HepG2 (cell line): Measurements from ENCODE around the gene PLXNB2. TPM values are rescaled to one million over a fixed set of nuclear protein-coding genes. Genes with fewer than 3 reads are reported as not detected.
A peak's percentile ranks its signal among the peaks of the same experiment; 100 is the strongest.

Source experiments
- ATAC-seq: fragments of 200-7000 bp; cut with Tn5 transposase; 3 replicates; pipeline ENCODE4 v1.9.1; 2020; ENCODE audit warnings: mild to moderate bottlenecking, moderate library complexity
- BruUV-seq: library from RNA; stranded (reverse); fragments of 400-500 nt; replicated peaks from 2 replicates; lab custom pipeline; 2021; lab: Mats Ljungman, UMichigan
- CTCF ChIA-PET: fragments of 300-600 bp; formaldehyde crosslinking; extraction: SDS; loops from one replicate; lab custom pipeline; 2021; ENCODE audit warnings: low total read pairs, inconsistent platforms, low intra/inter-chr PET ratio; lab: Yijun Ruan, JAX
- POLR2A ChIA-PET: fragments of 350-600 bp; sonication (Branson Sonifier 250); formaldehyde crosslinking; loops from one replicate; lab custom pipeline; 2020; ENCODE audit warnings: antibody characterized with exemption, inconsistent platforms; lab: Yijun Ruan, JAX
- DNase-seq: peaks from one replicate; pipeline ENCODE4 v3.0.0-alpha.2; 2015; ENCODE audit warnings: low spot score
- FAIRE-seq: peaks from 3 replicates; lab custom pipeline; 2011; peaks lifted over from hg19 to GRCh38; lab: Jason Lieb, UNC
- H2AFZ ChIP-seq: one replicate; pipeline ENCODE4 v1.6.1; 2011; ENCODE audit warnings: low read length, inconsistent platforms
- H3K27ac ChIP-seq: fragments of 300-600 bp; 3 replicates; pipeline ENCODE4 v1.8.0; 2011; ENCODE audit warnings: mixed run types, mild to moderate bottlenecking, mixed read lengths, low read length, inconsistent platforms; ENCODE audit not compliant: insufficient read depth; ENCODE audit errors: extremely low read length
- H3K27me3 ChIP-seq, 2 experiments: fragments of 200-600 bp in 1 of 2; 2 replicates in 1 of 2; 3 replicates in 1 of 2; pipeline versions ENCODE4 v1.6.0 to v1.8.0; 2011; ENCODE audit warnings: low read length in 2 of 2, mild to moderate bottlenecking in 2 of 2, moderate library complexity in 2 of 2, inconsistent platforms in 1 of 2; ENCODE audit not compliant: insufficient read depth in 2 of 2, control insufficient read depth in 1 of 2
- H3K36me3 ChIP-seq, 2 experiments: fragments of 200-600 bp in 1 of 2; replicated peaks in 1 of 2; 2 replicates in 1 of 2; 3 replicates in 1 of 2; pipeline versions ENCODE4 v1.5.1 to v1.8.0; 2011; ENCODE audit warnings: low read length in 2 of 2, inconsistent platforms in 1 of 2; ENCODE audit not compliant: insufficient read depth in 2 of 2, control insufficient read depth in 1 of 2
- H3K4me1 ChIP-seq: 2 replicates; pipeline ENCODE4 v1.5.1; 2012; ENCODE audit warnings: low read length, inconsistent platforms; ENCODE audit not compliant: insufficient read depth
- H3K4me2 ChIP-seq: 2 replicates; pipeline ENCODE4 v1.6.0; 2011; ENCODE audit warnings: low read depth, low read length, inconsistent platforms
- H3K4me3 ChIP-seq, 3 experiments: fragments of 200-600 bp in 1 of 3; sonication (generic), shearing (Covaris generic) in 1 of 3; replicated peaks in 1 of 3; 2 replicates each; pipeline ENCODE4 v1.5.1; 2011 to 2016; ENCODE audit warnings: low read length in 3 of 3, inconsistent platforms in 2 of 3, low read depth in 2 of 3, mild to moderate bottlenecking in 2 of 3, control low read depth in 1 of 3, mixed read lengths in 1 of 3; ENCODE audit not compliant: insufficient read depth in 1 of 3
- H3K79me2 ChIP-seq: one replicate; pipeline ENCODE4 v1.6.1; 2011; ENCODE audit warnings: low read length, inconsistent platforms; ENCODE audit not compliant: insufficient read depth
- H3K9ac ChIP-seq: 2 replicates; pipeline ENCODE4 v1.6.0; 2011; ENCODE audit warnings: mild to moderate bottlenecking, low read depth, low read length, inconsistent platforms; ENCODE audit not compliant: insufficient read depth
- H3K9me3 ChIP-seq: 2 replicates; pipeline ENCODE4 v1.5.1; 2012; ENCODE audit warnings: mild to moderate bottlenecking, low read length
- H4K20me1 ChIP-seq: 2 replicates; pipeline ENCODE4 v1.6.0; 2011; ENCODE audit warnings: inconsistent platforms, mild to moderate bottlenecking, low read length, moderate library complexity; ENCODE audit not compliant: insufficient read depth
- ARNT ChIP-seq: fragments of 450-650 bp; IDR thresholded peaks from 2 replicates; pipeline ENCODE4 v1.6.1; 2017
- DZIP1 ChIP-seq: sonication (generic); formaldehyde crosslinking; IDR thresholded peaks from 2 replicates; pipeline ENCODE4 v1.5.0; 2020; ENCODE audit warnings: mild to moderate bottlenecking, missing genetic modification reagents
- IRF2 ChIP-seq: IDR thresholded peaks from 2 replicates; pipeline ENCODE4 v1.6.1; 2018; ENCODE audit warnings: missing genetic modification reagents, missing compliant biosample characterization
- NCOR1 ChIP-seq: fragments of 200-600 bp; sonication (generic); IDR thresholded peaks from 2 replicates; pipeline ENCODE4 v1.7.0; 2017; ENCODE audit warnings: antibody characterized with exemption, low read length, borderline replicate concordance
- RBFOX2 ChIP-seq: fragments of 200-400 bp; formaldehyde crosslinking; IDR thresholded peaks from 2 replicates; pipeline ENCODE4 v1.6.1; 2017; ENCODE audit warnings: low read depth, mild to moderate bottlenecking, low read length
- RBM22 ChIP-seq: fragments of 200-400 bp; formaldehyde crosslinking; optimal IDR thresholded peaks from 2 replicates; pipeline ENCODE3; 2017; ENCODE audit warnings: mild to moderate bottlenecking, low read length, moderate library complexity
- SIN3A ChIP-seq: IDR thresholded peaks from 2 replicates; pipeline ENCODE4 v1.6.1; 2011; ENCODE audit warnings: low read depth, mild to moderate bottlenecking, control low read depth, low read length, borderline replicate concordance
- ZGPAT ChIP-seq: IDR thresholded peaks from 2 replicates; pipeline ENCODE4 v1.6.1; 2016; ENCODE audit warnings: mild to moderate bottlenecking
- ZHX2 ChIP-seq, 2 experiments: sonication (generic) in 1 of 2; formaldehyde crosslinking in 1 of 2; IDR thresholded peaks; 2 replicates each; pipeline versions ENCODE4 v1.6.1 to v1.9.0; 2014 to 2022; ENCODE audit warnings: antibody characterized with exemption in 1 of 2, borderline replicate concordance in 1 of 2, inconsistent platforms in 1 of 2, low read depth in 1 of 2, missing genetic modification reagents in 1 of 2
- ZNF230 ChIP-seq: sonication (generic); formaldehyde crosslinking; IDR thresholded peaks from 2 replicates; pipeline ENCODE4 v1.4.0; 2020; ENCODE audit warnings: mild to moderate bottlenecking, missing genetic modification reagents
- ZNF274 ChIP-seq: sonication (generic); formaldehyde crosslinking; IDR thresholded peaks from 2 replicates; pipeline ENCODE4 v1.5.1; 2020; ENCODE audit warnings: mild to moderate bottlenecking, missing genetic modification reagents
- ZNF362 ChIP-seq: sonication (generic); formaldehyde crosslinking; IDR thresholded peaks from 2 replicates; pipeline ENCODE4 v1.4.0; 2020; ENCODE audit warnings: missing genetic modification reagents, mild to moderate bottlenecking, borderline replicate concordance
- WGBS: methylation state at CpG from one replicate; pipeline ENCODE4 v1.1.6; 2017; ENCODE audit warnings: low lambda C conversion rate; 5-methylcytosine and 5-hydroxymethylcytosine counted together
- in situ Hi-C: cut with HindIII; loops from 2 replicates; pipeline ENCODE4 v1.10.0; 2017; ENCODE audit warnings: low pct_unique_long_range_greater_than_20kb; ENCODE audit not compliant: extremely low pct_ligation_motif_present
- intact Hi-C: fragments of 100-400 bp; cut with micrococcal nuclease; formaldehyde crosslinking; loops from one replicate; pipeline ENCODE4 v1.10.0; 2022; ENCODE audit not compliant: unreplicated experiment
- polyA plus RNA-seq, 8 experiments: library from polyadenylated mRNA; depleted of rRNA in 3 of 8; stranded (reverse) in 7 of 8; unstranded in 1 of 8; fragments of >200 nt; fragmentation: Illumina TruSeq in 4 of 8; extraction: Trizol in 4 of 8; gene quantifications; 2 replicates each; pipeline versions ENCODE4 v1.2.1 to v1.2.3, GENCODE V29; 2011 to 2016; ENCODE audit warnings: low read depth in 4 of 8, missing spikeins in 1 of 8, mixed read lengths in 1 of 8; ENCODE audit not compliant: insufficient read depth in 1 of 8
- total RNA-seq, 5 experiments: library from RNA; depleted of rRNA; stranded (reverse); fragments of >200 nt; fragmentation: Illumina TruSeq; extraction: Trizol; gene quantifications; 2 replicates each; pipeline ENCODE4 v1.2.3, GENCODE V29; 2016; ENCODE audit warnings: low read depth in 1 of 5

PLXNB2 gene
- total and polyA plus RNA-seq, 2 of the 13 experiments (the other 11 are each of a cell fraction or from before 2014, with no cell fraction given): 32.6 to 68.9 TPM

GRCh38 chr22:50287731-50288130 lies 19.7 kb downstream of the PLXNB2 start:
- H3K79me2 ChIP-seq: peaks cover 26% of the 10 kb centered on the region
- H3K4me2 ChIP-seq: no peak overlapping the region
- DNase-seq (no peak), FAIRE-seq (no peak), ATAC-seq (no peak)
- POLR2A ChIA-PET: no interaction called here
- no peak overlapping the region for H3K4me3 ChIP-seq
- H3K36me3 ChIP-seq: peaks cover 23 to 37% of the 10 kb centered on the region in 2 experiments; a peak in 4 of 5 replicates
- H2AFZ ChIP-seq: no peak overlapping the region
- H3K9me3 ChIP-seq: no peaks in the 10 kb centered on the region
- H4K20me1 ChIP-seq: peaks cover 4% of the 10 kb centered on the region; the same call in 1 of the 2 replicates
- no peaks in the 10 kb centered on the region for H3K27me3 ChIP-seq
- H3K27ac ChIP-seq: no peak overlapping the region
- BruUV-seq: no TSS peak
- intact Hi-C loops (no loop called here), in situ Hi-C loops (no loop called here)
- no peak for TF ChIP-seq NCOR1
- peak; percentile 42; the same call in 1 of the 2 replicates for TF ChIP-seq RBFOX2
- TF ChIP-seq ZHX2 (IDR thresholded peaks at IDR 0.05; ENCODE audit: low read depth): no peak
- no peak for TF ChIP-seq ZHX2 (CRISPR knock-in tag; IDR thresholded peaks at IDR 0.05; ENCODE audit: borderline replicate concordance)
- no peak for TF ChIP-seq DZIP1 (CRISPR knock-in tag)
- TF ChIP-seq SIN3A: no peak
- no peak for TF ChIP-seq ZNF362 (CRISPR knock-in tag)
- no peak for TF ChIP-seq ZGPAT (CRISPR knock-in tag)
- TF ChIP-seq ZNF230 (CRISPR knock-in tag): no peak
- peak; percentile 42 for TF ChIP-seq RBM22
- no peak for TF ChIP-seq ZNF274 (CRISPR knock-in tag)
- no peak for TF ChIP-seq ARNT
- no peak for TF ChIP-seq IRF2 (CRISPR knock-in tag)
- WGBS: 98% methylated on average over 10 of the region's 31 CpGs
- no peak overlapping the region for H3K9ac ChIP-seq
- H3K4me1 ChIP-seq: peaks cover 9% of the 10 kb centered on the region
- CTCF ChIA-PET: no interaction called here
